ENCODE results near the gene TXK. TPM values are rescaled to one million over a fixed set of nuclear protein-coding genes. Genes with fewer than 3 reads are reported as not detected.

TXK gene
- total RNA-seq, 4 donors from 2014 or later = 2.6 to 10.0 (median 6.8) TPM

- no peaks in the 10 kb centered on the region for H3K27me3 ChIP-seq
- TF ChIP-seq EP300 (IDR thresholded peaks at IDR 0.05; ENCODE audit: low read depth) (no peak), POLR2AphosphoS5 (IDR thresholded peaks at IDR 0.05) (no peak), CTCF (IDR thresholded peaks at IDR 0.05) (no peak), POLR2A (IDR thresholded peaks at IDR 0.05) (no peak)
- no peak overlapping the region for H3K4me3 ChIP-seq
- DNase-seq = no peak
- H3K4me1 ChIP-seq = peaks cover 0 to 43% (median 11%) of the 10 kb centered on the region in 4 donors
- no peaks in the 10 kb centered on the region for H3K36me3 ChIP-seq
- WGBS, 2 donors (ENCODE audit: low coverage in 1 of 2) = 59 to 69% methylated on average over 2 of the region's 2 CpGs
- in situ Hi-C loops (cut with MboI; ENCODE audit: low pct_ligation_motif_present in 1 of 4, low pct_unique_long_range_greater_than_20kb in 1 of 4, low sequenced_read_pairs in 3 of 4) (loop anchor here in 1 of 4 donors (10.0 kb wide), 1 partner anchor 48 kb away; no protein-coding TSS in a partner anchor), intact Hi-C loops (cut with DNase I; ENCODE audit: low total_unique reads) (no loop called here)
- no peak overlapping the region for H3K27ac ChIP-seq
- no peaks in the 10 kb centered on the region for H3K9me3 ChIP-seq
These were observed 97.0 kb downstream of the TXK start for GRCh38 chr4:48037117-48037462.

GRCh38 chr4:48035952-48036351, 98.1 kb downstream of the TXK start:
- DNase-seq = no peak
- peaks cover 0 to 39% (median 13%) of the 10 kb centered on the region in 4 donors for H3K4me1 ChIP-seq
- WGBS, 2 donors (ENCODE audit: low coverage in 1 of 2) = 89 to 100% methylated on average over 3 of the region's 3 CpGs

DNA sequence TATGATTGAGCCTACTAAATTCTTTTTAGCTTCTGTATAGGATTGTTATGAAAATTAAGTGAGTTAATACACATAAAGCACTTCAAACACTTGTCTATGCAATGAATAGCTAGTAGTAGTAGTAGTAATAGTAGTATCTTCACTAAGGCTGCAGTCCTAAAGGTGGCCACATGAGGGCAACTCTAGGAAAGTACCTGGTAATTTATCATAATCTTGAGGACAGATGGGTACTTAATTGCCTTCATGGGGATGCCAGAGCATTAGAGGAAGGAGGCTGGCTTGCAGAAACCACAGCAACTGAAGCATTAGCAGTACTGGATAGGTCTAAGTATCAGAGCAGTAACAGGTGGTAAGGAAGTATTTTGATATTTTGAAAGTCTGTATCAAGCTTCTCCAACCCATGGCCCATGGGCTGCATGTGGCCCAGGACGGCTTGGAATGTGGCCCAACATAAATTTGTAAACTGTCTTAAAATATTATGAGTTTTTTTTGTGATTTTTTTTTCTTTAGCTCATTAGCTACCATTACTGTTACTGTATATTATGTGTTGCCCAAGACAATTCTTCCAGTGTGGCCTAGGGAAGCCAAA, 100.1 kb downstream of the TXK start:
- H3K27me3 ChIP-seq = no peaks in the 10 kb centered on the region
- peak; percentile 57 for DNase-seq
- no peaks in the 10 kb centered on the region for H3K9me3 ChIP-seq
- H3K4me3 ChIP-seq = no peak overlapping the region
- no peaks in the 10 kb centered on the region for H3K36me3 ChIP-seq
- H3K4me1 ChIP-seq = peaks cover 0 to 33% (median 13%) of the 10 kb centered on the region in 4 donors
- TF ChIP-seq EP300 (IDR thresholded peaks at IDR 0.05; ENCODE audit: low read depth) (no peak), POLR2AphosphoS5 (IDR thresholded peaks at IDR 0.05) (no peak), POLR2A (IDR thresholded peaks at IDR 0.05) (no peak), CTCF (IDR thresholded peaks at IDR 0.05) (peak; percentile 41 to 65 (median 57))
- in situ Hi-C loops (cut with MboI; ENCODE audit: low pct_ligation_motif_present in 1 of 4, low pct_unique_long_range_greater_than_20kb in 1 of 4, low sequenced_read_pairs in 3 of 4) = loop anchor here in 1 of 4 donors (10.0 kb wide), 1 partner anchor 51 kb away; no protein-coding TSS in a partner anchor
- 89% methylated on average over 1 of the region's 1 CpG; no CpG with 5 or more reads in 1 of the 2 donors for WGBS, 2 donors (ENCODE audit: low coverage in 1 of 2)
- H3K27ac ChIP-seq = peak overlapping the region in 2 of 4 donors; percentile 33 to 64
- intact Hi-C loops (cut with DNase I; ENCODE audit: low total_unique reads) = no loop called here

More at GRCh38 chr4:48035952-48036351, 98.1 kb downstream of the TXK start:
- intact Hi-C loops (cut with DNase I; ENCODE audit: low total_unique reads) (no loop called here), in situ Hi-C loops (cut with MboI; ENCODE audit: low pct_ligation_motif_present in 1 of 4, low pct_unique_long_range_greater_than_20kb in 1 of 4, low sequenced_read_pairs in 3 of 4) (loop anchor here in 1 of 4 donors (10.0 kb wide), 1 partner anchor 49 kb away; no protein-coding TSS in a partner anchor)
- Histone ChIP-seq H3K27ac (no peak overlapping the region), H3K36me3 (no peaks in the 10 kb centered on the region), H3K27me3 (no peaks in the 10 kb centered on the region), H3K4me3 (no peak overlapping the region), H3K9me3 (no peaks in the 10 kb centered on the region)
- TF ChIP-seq EP300 (IDR thresholded peaks at IDR 0.05; ENCODE audit: low read depth) (no peak), POLR2A (IDR thresholded peaks at IDR 0.05) (no peak), CTCF (IDR thresholded peaks at IDR 0.05) (no peak), POLR2AphosphoS5 (IDR thresholded peaks at IDR 0.05) (no peak)

GRCh38 chr4:48033412-48033811, 100.6 kb downstream of the TXK start:
- Histone ChIP-seq H3K4me1 (peaks cover 0 to 28% (median 13%) of the 10 kb centered on the region in 4 donors), H3K27me3 (no peaks in the 10 kb centered on the region), H3K27ac (peak overlapping the region in 2 of 4 donors; percentile 33 to 64), H3K9me3 (no peaks in the 10 kb centered on the region), H3K4me3 (no peak overlapping the region), H3K36me3 (no peaks in the 10 kb centered on the region)
- intact Hi-C loops (cut with DNase I; ENCODE audit: low total_unique reads) = no loop called here
- no peak for DNase-seq
- TF ChIP-seq EP300 (IDR thresholded peaks at IDR 0.05; ENCODE audit: low read depth) (no peak), CTCF (IDR thresholded peaks at IDR 0.05) (no peak), POLR2AphosphoS5 (IDR thresholded peaks at IDR 0.05) (no peak)
- in situ Hi-C loops (cut with MboI; ENCODE audit: low pct_ligation_motif_present in 1 of 4, low pct_unique_long_range_greater_than_20kb in 1 of 4, low sequenced_read_pairs in 3 of 4) = loop anchor here in 1 of 4 donors (10.0 kb wide), 1 partner anchor 51 kb away; no protein-coding TSS in a partner anchor
